ENCODE data around the gene USP25. TPM values are rescaled to one million over a fixed set of nuclear protein-coding genes. Genes with fewer than 3 reads are reported as not detected.

Gene USP25
- total RNA-seq, 1 experiment from 2014 or later = 26.0 TPM

- Histone ChIP-seq H3K9me3 (ENCODE audit: insufficient read depth, low read depth) (no peaks in the 10 kb centered on the region), H3K79me2 (ENCODE audit: low read depth) (no peaks in the 10 kb centered on the region), H3K27ac (no peak overlapping the region), H3K27me3 (ENCODE audit: insufficient read depth, low read depth) (no peaks in the 10 kb centered on the region), H4K20me1 (ENCODE audit: insufficient read depth) (no peaks in the 10 kb centered on the region), H3K36me3 (ENCODE audit: low read depth) (peaks cover 27% of the 10 kb centered on the region; the same call in 1 of the 2 replicates), H3F3A (ENCODE audit: insufficient read depth, low read depth) (no peaks in the 10 kb centered on the region), H3K4me1 (replicated peaks; ENCODE audit: insufficient read depth) (peaks cover 8% of the 10 kb centered on the region), H2AFZ (no peak overlapping the region), H3K4me3 (no peak overlapping the region), H3K9me2 (ENCODE audit: insufficient read depth) (no peaks in the 10 kb centered on the region), H3K4me2 (no peak overlapping the region)
- CTCF ChIA-PET = no interaction called here
- BruUV-seq (replicated peaks) = no TSS peak
- intact Hi-C loops (cut with micrococcal nuclease; ENCODE audit: unreplicated experiment) = no loop called here
- no peak for DNase-seq
- no peak for TF ChIP-seq EZH2 (IDR thresholded peaks at IDR 0.05; ENCODE audit: low read depth)
- TF ChIP-seq, protein P1, sequence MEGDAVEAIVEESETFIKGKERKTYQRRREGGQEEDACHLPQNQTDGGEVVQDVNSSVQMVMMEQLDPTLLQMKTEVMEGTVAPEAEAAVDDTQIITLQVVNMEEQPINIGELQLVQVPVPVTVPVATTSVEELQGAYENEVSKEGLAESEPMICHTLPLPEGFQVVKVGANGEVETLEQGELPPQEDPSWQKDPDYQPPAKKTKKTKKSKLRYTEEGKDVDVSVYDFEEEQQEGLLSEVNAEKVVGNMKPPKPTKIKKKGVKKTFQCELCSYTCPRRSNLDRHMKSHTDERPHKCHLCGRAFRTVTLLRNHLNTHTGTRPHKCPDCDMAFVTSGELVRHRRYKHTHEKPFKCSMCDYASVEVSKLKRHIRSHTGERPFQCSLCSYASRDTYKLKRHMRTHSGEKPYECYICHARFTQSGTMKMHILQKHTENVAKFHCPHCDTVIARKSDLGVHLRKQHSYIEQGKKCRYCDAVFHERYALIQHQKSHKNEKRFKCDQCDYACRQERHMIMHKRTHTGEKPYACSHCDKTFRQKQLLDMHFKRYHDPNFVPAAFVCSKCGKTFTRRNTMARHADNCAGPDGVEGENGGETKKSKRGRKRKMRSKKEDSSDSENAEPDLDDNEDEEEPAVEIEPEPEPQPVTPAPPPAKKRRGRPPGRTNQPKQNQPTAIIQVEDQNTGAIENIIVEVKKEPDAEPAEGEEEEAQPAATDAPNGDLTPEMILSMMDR (conservative IDR thresholded peaks at IDR 0.05) = no peak
- POLR2A ChIA-PET (ENCODE audit: unreplicated experiment) = no interaction called here
Observed at GRCh38 chr21:15875286-15875685, 145.5 kb downstream of the USP25 start.

GRCh38 chr21:15893902-15894301 is 164.1 kb downstream of the USP25 start:
- H3K4me3 ChIP-seq = no peak overlapping the region
- BruUV-seq (replicated peaks) = no TSS peak
- no peak overlapping the region for H2AFZ ChIP-seq
- 0 out of 2 replicates have a peak, but pooled peaks cover 3% of the 10 kb centered on the region for H3F3A ChIP-seq (ENCODE audit: insufficient read depth, low read depth)
- no peaks in the 10 kb centered on the region for H3K79me2 ChIP-seq (ENCODE audit: low read depth)
- no peaks in the 10 kb centered on the region for H4K20me1 ChIP-seq (ENCODE audit: insufficient read depth)
- no peak for TF ChIP-seq EZH2 (IDR thresholded peaks at IDR 0.05; ENCODE audit: low read depth)
- TF ChIP-seq, protein P1 (conservative IDR thresholded peaks at IDR 0.05) = no peak
- intact Hi-C loops (cut with micrococcal nuclease; ENCODE audit: unreplicated experiment) = loop anchor here (10.0 kb wide), 1 partner anchor 1371 kb away; no protein-coding TSS in a partner anchor
- peaks cover 19% of the 10 kb centered on the region; the same call in 1 of the 2 replicates for H3K9me3 ChIP-seq (ENCODE audit: insufficient read depth, low read depth)
- H3K27me3 ChIP-seq (ENCODE audit: insufficient read depth, low read depth) = no peaks in the 10 kb centered on the region
- ChIA-PET CTCF (no interaction called here), POLR2A (ENCODE audit: unreplicated experiment) (no interaction called here)
- no peak overlapping the region for H3K4me2 ChIP-seq
- no peak for DNase-seq
- H3K27ac ChIP-seq = no peak overlapping the region
- no peaks in the 10 kb centered on the region for H3K4me1 ChIP-seq (replicated peaks; ENCODE audit: insufficient read depth)
- H3K36me3 ChIP-seq (ENCODE audit: low read depth) = no peaks in the 10 kb centered on the region
- H3K9me2 ChIP-seq (ENCODE audit: insufficient read depth) = no peaks in the 10 kb centered on the region

GRCh38 chr21:15894596-15894995 is 164.8 kb downstream of the USP25 start:
- BruUV-seq (replicated peaks) = no TSS peak
- H4K20me1 ChIP-seq (ENCODE audit: insufficient read depth) = no peaks in the 10 kb centered on the region
- TF ChIP-seq, protein P1 (conservative IDR thresholded peaks at IDR 0.05) = peak; percentile 64
- TF ChIP-seq EZH2 (IDR thresholded peaks at IDR 0.05; ENCODE audit: low read depth) = no peak
- no peak overlapping the region for H3K27ac ChIP-seq
- H3K9me3 ChIP-seq (ENCODE audit: insufficient read depth, low read depth) = peaks cover 22% of the 10 kb centered on the region; the same call in 1 of the 2 replicates
- POLR2A ChIA-PET (ENCODE audit: unreplicated experiment) = no interaction called here
- no peak overlapping the region for H3K4me2 ChIP-seq
- no peak overlapping the region for H2AFZ ChIP-seq
- DNase-seq = no peak
- H3K27me3 ChIP-seq (ENCODE audit: insufficient read depth, low read depth) = no peaks in the 10 kb centered on the region
- CTCF ChIA-PET = no interaction called here
- no peaks in the 10 kb centered on the region for H3K9me2 ChIP-seq (ENCODE audit: insufficient read depth)
- intact Hi-C loops (cut with micrococcal nuclease; ENCODE audit: unreplicated experiment) = loop anchor here (10.0 kb wide), 1 partner anchor 1370 kb away; no protein-coding TSS in a partner anchor
- no peaks in the 10 kb centered on the region for H3K4me1 ChIP-seq (replicated peaks; ENCODE audit: insufficient read depth)
- H3K79me2 ChIP-seq (ENCODE audit: low read depth) = no peaks in the 10 kb centered on the region
- H3K4me3 ChIP-seq = no peak overlapping the region
- H3F3A ChIP-seq (ENCODE audit: insufficient read depth, low read depth) = 0 out of 2 replicates have a peak, but pooled peaks cover 3% of the 10 kb centered on the region
- no peaks in the 10 kb centered on the region for H3K36me3 ChIP-seq (ENCODE audit: low read depth)

Data from PC-9 (cell line).